Mesothelial cell of epicardium (in vitro differentiated cells): ENCODE results near the gene NEDD4. TPM values are rescaled to one million over a fixed set of nuclear protein-coding genes. Genes with fewer than 3 reads are reported as not detected.

ENCODE experiments used
- DNase-seq, 2 experiments: peaks; one replicate each; pipeline ENCODE4 v3.0.0; 2021; ENCODE audit warnings: low spot score in 2 of 2; ENCODE audit not compliant: unreplicated experiment in 2 of 2
- H3K27ac Mint-ChIP-seq: 2 replicates; pipeline ENCODE4 v1.8.0; 2021; ENCODE audit warnings: mixed read lengths
- H3K27me3 Mint-ChIP-seq: 2 replicates; pipeline ENCODE4 v1.8.0; 2021; ENCODE audit warnings: low read depth, mixed read lengths
- H3K36me3 Mint-ChIP-seq: 2 replicates; pipeline ENCODE4 v1.8.0; 2021; ENCODE audit warnings: mixed read lengths
- H3K4me1 Mint-ChIP-seq: 2 replicates; pipeline ENCODE4 v1.8.0; 2021; ENCODE audit warnings: mixed read lengths
- H3K4me3 Mint-ChIP-seq: 2 replicates; pipeline ENCODE4 v1.8.0; 2021; ENCODE audit warnings: mild to moderate bottlenecking, moderate library complexity, mixed read lengths
- H3K9me3 Mint-ChIP-seq: 2 replicates; pipeline ENCODE4 v1.8.0; 2021; ENCODE audit warnings: mixed read lengths
- CTCF ChIP-seq: fragments of 200-600 bp; sonication (generic); IDR thresholded peaks from one replicate; pipeline ENCODE4 v1.5.0; 2021; ENCODE audit warnings: antibody characterized with exemption; ENCODE audit not compliant: unreplicated experiment
- total RNA-seq: library from RNA; stranded (reverse); gene quantifications from 3 replicates; pipeline ENCODE4 v1.2.1, GENCODE V29; 2021

The NEDD4 gene
- total RNA-seq, 1 donor from 2014 or later = 45.6 TPM

- Mint-ChIP-seq H3K27ac (peak overlapping the region; percentile 97), H3K9me3 (no peaks in the 10 kb centered on the region), H3K36me3 (no peaks in the 10 kb centered on the region), H3K4me3 (no peak overlapping the region), H3K27me3 (no peaks in the 10 kb centered on the region), H3K4me1 (peaks cover 63% of the 10 kb centered on the region)
- TF ChIP-seq CTCF = no peak
- DNase-seq = no peak
Observed at GRCh38 chr15:56038015-56038414, 44.6 kb upstream of the NEDD4 start.

- no peak for DNase-seq
- Mint-ChIP-seq H3K4me3 (no peak overlapping the region), H3K27me3 (no peaks in the 10 kb centered on the region), H3K27ac (peak overlapping the region; percentile 97), H3K36me3 (no peaks in the 10 kb centered on the region), H3K4me1 (peaks cover 57% of the 10 kb centered on the region), H3K9me3 (no peaks in the 10 kb centered on the region)
- TF ChIP-seq CTCF = no peak
Observed at GRCh38 chr15:56036546-56037067, 43.2 kb upstream of the NEDD4 start.

- Mint-ChIP-seq H3K36me3 (no peaks in the 10 kb centered on the region), H3K4me1 (peaks cover 54% of the 10 kb centered on the region), H3K27ac (no peak overlapping the region), H3K4me3 (no peak overlapping the region), H3K27me3 (no peaks in the 10 kb centered on the region), H3K9me3 (no peaks in the 10 kb centered on the region)
- DNase-seq = no peak
- TF ChIP-seq CTCF = no peak
Observed at GRCh38 chr15:56035166-56035565, 41.8 kb upstream of the NEDD4 start.

- no peaks in the 10 kb centered on the region for H3K27me3 Mint-ChIP-seq
- DNase-seq = no peak
- no peaks in the 10 kb centered on the region for H3K36me3 Mint-ChIP-seq
- no peak for TF ChIP-seq CTCF
- H3K27ac Mint-ChIP-seq = peak overlapping the region; percentile 65
- H3K4me1 Mint-ChIP-seq = peaks cover 50% of the 10 kb centered on the region
- H3K4me3 Mint-ChIP-seq = no peak overlapping the region
- no peaks in the 10 kb centered on the region for H3K9me3 Mint-ChIP-seq
Observed at GRCh38 chr15:56034514-56034913, 41.1 kb upstream of the NEDD4 start.

- Mint-ChIP-seq H3K36me3 (no peaks in the 10 kb centered on the region), H3K27ac (no peak overlapping the region), H3K4me3 (no peak overlapping the region), H3K27me3 (no peaks in the 10 kb centered on the region), H3K4me1 (peaks cover 33% of the 10 kb centered on the region), H3K9me3 (no peaks in the 10 kb centered on the region)
- TF ChIP-seq CTCF = no peak
- DNase-seq = no peak
Observed at GRCh38 chr15:56032373-56032772, 39.0 kb upstream of the NEDD4 start.

- Mint-ChIP-seq H3K4me3 (no peak overlapping the region), H3K4me1 (peaks cover 29% of the 10 kb centered on the region), H3K27me3 (no peaks in the 10 kb centered on the region), H3K36me3 (no peaks in the 10 kb centered on the region), H3K27ac (no peak overlapping the region), H3K9me3 (no peaks in the 10 kb centered on the region)
- no peak for TF ChIP-seq CTCF
- DNase-seq = no peak
Observed at GRCh38 chr15:56031836-56032235, 38.4 kb upstream of the NEDD4 start.
